CD14-positive monocyte (primary cell): ENCODE results near the gene SLC30A5. TPM values are rescaled to one million over a fixed set of nuclear protein-coding genes. Genes with fewer than 3 reads are reported as not detected.
"Not testable (repeated sequence)": the region's sequence is repeated elsewhere in the genome, so short reads cannot be mapped to it uniquely, and the experiment has no call there.

Source experiments
- DNase-seq, 3 donors: peaks; one replicate each; pipeline ENCODE4 v3.0.0-alpha.2; 2011 to 2022
- H2AFZ ChIP-seq: 2 replicates; pipeline ENCODE4 v1.6.0; 2012; ENCODE audit warnings: mild to moderate bottlenecking, low read depth, low read length, inconsistent platforms; ENCODE audit not compliant: insufficient read depth, poor library complexity, severe bottlenecking
- H3K27ac ChIP-seq, 2 donors: 1 replicate in 1 of 2; 2 replicates in 1 of 2; pipeline ENCODE4 v1.5.1; 2012 to 2013; ENCODE audit warnings: low read length in 2 of 2, control low read depth in 1 of 2, inconsistent platforms in 1 of 2, low read depth in 1 of 2, mild to moderate bottlenecking in 1 of 2
- H3K27me3 ChIP-seq, 2 donors: one replicate each; pipeline versions ENCODE4 v1.6.0 to v1.6.1; 2011 to 2013; ENCODE audit warnings: low read length in 2 of 2; ENCODE audit not compliant: control insufficient read depth in 2 of 2, insufficient read depth in 2 of 2
- H3K36me3 ChIP-seq, 2 donors: replicated peaks in 1 of 2; 1 replicate in 1 of 2; 2 replicates in 1 of 2; pipeline versions ENCODE4 v1.5.1 to v1.6.1; 2012 to 2013; ENCODE audit warnings: low read length in 2 of 2, control low read depth in 1 of 2, inconsistent platforms in 1 of 2, mild to moderate bottlenecking in 1 of 2; ENCODE audit not compliant: insufficient read depth in 2 of 2, control insufficient read depth in 1 of 2
- H3K4me1 ChIP-seq, 2 donors: 1 replicate in 1 of 2; 2 replicates in 1 of 2; pipeline versions ENCODE4 v1.5.1 to v1.6.1; 2012 to 2013; ENCODE audit warnings: low read length in 2 of 2, control low read depth in 1 of 2, inconsistent platforms in 1 of 2, mild to moderate bottlenecking in 1 of 2, moderate library complexity in 1 of 2; ENCODE audit not compliant: insufficient read depth in 2 of 2, control insufficient read depth in 1 of 2
- H3K4me2 ChIP-seq: replicated peaks from 2 replicates; pipeline ENCODE3; 2012; ENCODE audit warnings: low read length, moderate library complexity, mild to moderate bottlenecking; ENCODE audit not compliant: poor library complexity, severe bottlenecking; ENCODE audit errors: extremely low read depth
- H3K4me3 ChIP-seq, 3 experiments: fragments of 200-600 bp in 1 of 3; sonication (generic) in 1 of 3; replicated peaks in 1 of 3; 1 replicate in 2 of 3; 2 replicates in 1 of 3; pipeline ENCODE4 v1.5.1; 2011 to 2013; ENCODE audit warnings: low read length in 3 of 3, mild to moderate bottlenecking in 3 of 3, control low read depth in 2 of 3, low read depth in 2 of 3, inconsistent platforms in 1 of 3, moderate library complexity in 1 of 3
- H3K79me2 ChIP-seq: 2 replicates; pipeline ENCODE4 v1.6.0; 2012; ENCODE audit warnings: mild to moderate bottlenecking, control low read depth, inconsistent platforms, low read length, moderate library complexity; ENCODE audit not compliant: insufficient read depth
- H3K9ac ChIP-seq: 2 replicates; pipeline ENCODE4 v1.6.0; 2017; ENCODE audit warnings: low read length, mild to moderate bottlenecking; ENCODE audit not compliant: insufficient read depth, poor library complexity, severe bottlenecking
- H3K9me3 ChIP-seq, 2 donors: replicated peaks in 1 of 2; 1 replicate in 1 of 2; 2 replicates in 1 of 2; pipeline versions ENCODE4 v1.5.1 to v1.6.1; 2012 to 2013; ENCODE audit warnings: low read length in 2 of 2, control low read depth in 1 of 2; ENCODE audit not compliant: control insufficient read depth in 1 of 2, insufficient read depth in 1 of 2
- H4K20me1 ChIP-seq: 2 replicates; pipeline ENCODE4 v1.6.0; 2012; ENCODE audit warnings: mild to moderate bottlenecking, low read length, control low read depth, moderate library complexity; ENCODE audit not compliant: insufficient read depth
- H3K27ac Mint-ChIP-seq, 7 donors: one replicate each; pipeline ENCODE4 v1.8.0; 2020; ENCODE audit warnings: mild to moderate bottlenecking in 7 of 7, mixed read lengths in 7 of 7, moderate library complexity in 6 of 7, inconsistent platforms in 2 of 7
- H3K27me3 Mint-ChIP-seq, 3 donors: one replicate each; pipeline ENCODE4 v1.8.0; 2021 to 2022; ENCODE audit warnings: low read depth in 3 of 3, mild to moderate bottlenecking in 3 of 3, mixed read lengths in 3 of 3, moderate library complexity in 3 of 3, inconsistent platforms in 1 of 3
- H3K36me3 Mint-ChIP-seq, 2 donors: one replicate each; pipeline ENCODE4 v1.8.0; 2020; ENCODE audit warnings: mixed read lengths in 2 of 2, inconsistent platforms in 1 of 2, mild to moderate bottlenecking in 1 of 2
- H3K4me1 Mint-ChIP-seq: one replicate; pipeline ENCODE4 v1.8.0; 2020; ENCODE audit warnings: mild to moderate bottlenecking, mixed read lengths
- H3K4me3 Mint-ChIP-seq, 2 donors: one replicate each; pipeline ENCODE4 v1.8.0; 2020; ENCODE audit warnings: mild to moderate bottlenecking in 2 of 2, mixed read lengths in 2 of 2, moderate library complexity in 1 of 2
- H3K9me3 Mint-ChIP-seq, 7 donors: one replicate each; pipeline ENCODE4 v1.8.0; 2020 to 2022; ENCODE audit warnings: mixed read lengths in 7 of 7, mild to moderate bottlenecking in 6 of 7, moderate library complexity in 6 of 7, inconsistent platforms in 2 of 7
- CTCF ChIP-seq: fragments of 200-600 bp; IDR thresholded peaks from one replicate; pipeline ENCODE4 v1.8.0; 2022; ENCODE audit warnings: antibody characterized with exemption, mild to moderate bottlenecking
- WGBS: methylation state at CpG from one replicate; pipeline ENCODE4 v1.1.5; 2013; ENCODE audit warnings: missing lambda C conversion rate; ENCODE audit not compliant: insufficient coverage; 5-methylcytosine and 5-hydroxymethylcytosine counted together
- intact Hi-C, 2 donors: fragments of 100-400 bp; cut with micrococcal nuclease; formaldehyde crosslinking; loops; one replicate each; pipeline versions ENCODE4 v1.15.0 to v1.15.1; 2023
- polyA plus RNA-seq, 3 donors: library from polyadenylated mRNA; depleted of rRNA in 1 of 3; unstranded in 2 of 3; stranded (reverse) in 1 of 3; fragments of 300-500 nt in 2 of 3; fragments of >200 nt in 1 of 3; fragmentation: Illumina TruSeq in 2 of 3; gene quantifications; 1 replicate in 2 of 3; 2 replicates in 1 of 3; pipeline ENCODE4 v1.2.3, GENCODE V29; 2012 to 2021

Gene SLC30A5
- polyA plus RNA-seq, 3 donors = 12.6 to 28.2 (median 27.0) TPM

- Histone ChIP-seq H3K36me3 (peaks cover 0 to 7% of the 10 kb centered on the region in 2 donors), H2AFZ (no peak overlapping the region), H3K27ac (no peak overlapping the region), H4K20me1 (no peaks in the 10 kb centered on the region), H3K27me3 (no peaks in the 10 kb centered on the region), H3K9ac (no peak overlapping the region), H3K9me3 (no peaks in the 10 kb centered on the region), H3K4me3 (no peak overlapping the region), H3K4me2 (no peak overlapping the region), H3K79me2 (no peaks in the 10 kb centered on the region), H3K4me1 (no peaks in the 10 kb centered on the region)
- TF ChIP-seq CTCF = no peak
- Mint-ChIP-seq H3K9me3 (peaks cover 2 to 11% (median 6%) of the 10 kb centered on the region in 7 donors), H3K36me3 (peaks cover 10% of the 10 kb centered on the region in 2 donors), H3K27ac (no peak overlapping the region), H3K27me3 (no peaks in the 10 kb centered on the region), H3K4me1 (peaks cover 5% of the 10 kb centered on the region), H3K4me3 (no peak overlapping the region)
- intact Hi-C loops = no loop called here
- DNase-seq = no peak
- WGBS = 94% methylated on average over 3 of the region's 5 CpGs
Measured at GRCh38 chr5:69137807-69138206, 44.0 kb downstream of the SLC30A5 start.

- Histone ChIP-seq H3K9ac (no peak overlapping the region), H3K4me1 (no peaks in the 10 kb centered on the region), H3K36me3 (no peaks in the 10 kb centered on the region), H2AFZ (no peak overlapping the region), H3K27ac (no peak overlapping the region), H4K20me1 (no peaks in the 10 kb centered on the region), H3K4me3 (no peak overlapping the region), H3K79me2 (no peaks in the 10 kb centered on the region), H3K27me3 (no peaks in the 10 kb centered on the region), H3K9me3 (no peaks in the 10 kb centered on the region), H3K4me2 (no peak overlapping the region)
- H3K4me1 Mint-ChIP-seq = peaks cover 5% of the 10 kb centered on the region
- no peaks in the 10 kb centered on the region for H3K27me3 Mint-ChIP-seq
- peaks cover 2 to 11% (median 6%) of the 10 kb centered on the region in 7 donors for H3K9me3 Mint-ChIP-seq
- no peak overlapping the region for H3K4me3 Mint-ChIP-seq
- no CpG with 5 or more reads among the region's 1 CpG for WGBS
- peaks cover 4% of the 10 kb centered on the region in 2 donors for H3K36me3 Mint-ChIP-seq
- TF ChIP-seq CTCF = no peak
- no peak for DNase-seq
- peak overlapping the region in 1 of 7 donors; percentile 25 for H3K27ac Mint-ChIP-seq
- intact Hi-C loops = no loop called here
Measured at GRCh38 chr5:69138766-69139165, 45.0 kb downstream of the SLC30A5 start.

GRCh38 chr5:69140239-69140638, 46.4 kb downstream of the SLC30A5 start:
- DNase-seq, H3K27ac ChIP-seq, H2AFZ ChIP-seq, H3K9ac ChIP-seq, H3K27me3 Mint-ChIP-seq, H3K9me3 ChIP-seq, H3K27ac Mint-ChIP-seq, H3K4me1 ChIP-seq, H3K36me3 ChIP-seq, H3K4me3 ChIP-seq, H3K4me3 Mint-ChIP-seq, H3K36me3 Mint-ChIP-seq, H3K4me2 ChIP-seq, intact Hi-C loops, H3K27me3 ChIP-seq, H3K4me1 Mint-ChIP-seq, H4K20me1 ChIP-seq, H3K79me2 ChIP-seq: not testable (repeated sequence)
- H3K9me3 Mint-ChIP-seq = peaks cover 2 to 18% (median 6%) of the 10 kb centered on the region in 7 donors
- WGBS = no CpG with 5 or more reads among the region's 4 CpGs
